ENCODE data around the gene ITGBL1.
"Not testable (repeated sequence)": the region's sequence is repeated elsewhere in the genome, so short reads cannot be mapped to it uniquely, and the experiment has no call there.

The ITGBL1 gene

DNA sequence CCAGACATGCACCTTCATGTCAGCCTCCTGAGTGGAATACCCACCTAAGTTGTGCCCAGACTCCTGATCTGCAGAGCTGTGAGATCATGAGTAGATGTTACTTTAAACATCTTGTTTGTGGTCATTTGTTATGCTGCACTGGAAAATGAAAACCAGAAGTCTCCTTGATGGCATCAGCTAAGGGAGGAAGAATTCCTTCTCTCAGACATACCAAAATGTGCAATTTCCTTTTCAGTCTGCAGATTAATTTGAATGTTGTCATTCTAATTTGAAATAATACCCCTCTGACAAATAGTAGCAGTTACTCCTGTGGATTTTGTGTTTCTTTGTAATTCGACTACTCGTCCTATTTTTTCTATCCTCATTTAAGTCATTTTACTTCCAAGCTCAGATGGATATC is 59.3 kb downstream of the ITGBL1 start:
- no peak for DNase-seq (ENCODE audit: low read depth in 2 of 2, low spot score in 1 of 2)

GRCh38 chr13:101512650-101513049 is 60.2 kb downstream of the ITGBL1 start:
- no peak for DNase-seq (ENCODE audit: low read depth in 2 of 2, low spot score in 1 of 2)

DNA sequence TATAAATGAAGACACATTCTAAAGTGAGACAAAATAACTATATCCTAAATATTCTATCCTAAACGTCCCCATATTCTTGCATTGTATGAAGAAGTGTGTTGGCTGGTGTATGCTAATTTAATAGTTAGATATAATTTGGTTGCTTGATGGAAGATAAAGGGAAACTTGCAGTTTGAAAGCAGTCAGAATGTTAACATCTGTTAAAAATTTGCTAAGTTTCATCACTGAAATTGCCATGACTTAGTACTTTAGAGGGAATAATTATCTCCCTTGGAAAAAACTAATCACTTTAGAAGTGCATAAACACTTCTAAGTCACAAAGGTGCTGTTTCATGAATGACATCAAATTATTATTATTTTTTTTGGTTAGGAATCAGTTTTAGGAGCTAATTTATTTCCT is 61.6 kb downstream of the ITGBL1 start:
- no peak for DNase-seq (ENCODE audit: low read depth in 2 of 2, low spot score in 1 of 2)

GRCh38 chr13:101514695-101515275 is 62.3 kb downstream of the ITGBL1 start:
- DNase-seq (ENCODE audit: low read depth in 2 of 2, low spot score in 1 of 2): no peak

- no peak for DNase-seq (ENCODE audit: low read depth in 2 of 2, low spot score in 1 of 2)
Observed at GRCh38 chr13:101515504-101515903, 63.0 kb downstream of the ITGBL1 start.

- DNase-seq (ENCODE audit: low read depth in 2 of 2, low spot score in 1 of 2): no peak
Observed at GRCh38 chr13:101516262-101516661, 63.8 kb downstream of the ITGBL1 start.

- no peak for DNase-seq (ENCODE audit: low read depth in 2 of 2, low spot score in 1 of 2)
Observed at GRCh38 chr13:101520672-101521071, 68.2 kb downstream of the ITGBL1 start.

DNA sequence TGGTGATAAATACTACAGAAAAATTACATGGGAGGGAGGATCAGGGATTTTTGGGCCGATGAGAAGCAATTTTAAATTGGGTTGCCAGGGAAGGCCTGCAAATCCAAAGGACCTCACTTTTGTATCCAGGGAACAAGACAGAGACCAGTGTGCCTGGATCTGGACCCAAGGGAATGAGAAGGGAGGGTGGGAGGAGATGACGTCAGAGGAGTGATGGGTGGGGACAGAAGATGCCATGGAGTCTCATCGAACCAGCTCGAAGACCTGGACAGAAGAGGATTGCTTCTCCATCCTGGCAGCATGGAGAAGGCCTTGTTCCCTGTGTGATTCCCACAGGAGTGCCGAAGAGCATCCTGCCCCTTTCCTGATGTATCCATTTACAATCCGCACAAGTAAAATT is 68.9 kb downstream of the ITGBL1 start:
- no peak for DNase-seq (ENCODE audit: low read depth in 2 of 2, low spot score in 1 of 2)

DNA sequence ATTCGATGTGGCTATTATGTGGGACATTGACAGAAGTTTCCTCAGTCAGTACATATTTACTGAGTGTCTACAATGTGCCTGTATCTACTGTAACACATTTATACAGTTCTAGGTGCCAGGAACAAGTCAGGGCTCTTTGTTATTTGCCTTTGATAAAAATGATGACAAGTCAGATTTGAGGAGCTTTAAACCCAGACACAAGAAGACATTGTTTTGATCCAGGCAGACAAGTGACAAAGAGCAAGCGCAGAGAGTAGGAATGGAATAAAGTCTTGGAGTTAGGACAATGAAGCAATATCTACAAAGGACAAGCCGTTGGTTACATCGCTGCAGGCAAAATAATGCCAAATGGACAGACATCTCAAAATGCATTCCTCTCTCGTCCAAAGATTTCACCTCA is 70.1 kb downstream of the ITGBL1 start:
- no peak for DNase-seq (ENCODE audit: low read depth in 2 of 2, low spot score in 1 of 2)

GRCh38 chr13:101523154-101524131 is 71.0 kb downstream of the ITGBL1 start:
- DNase-seq (ENCODE audit: low read depth in 2 of 2, low spot score in 1 of 2): no peak

GRCh38 chr13:101527130-101527529 is 74.7 kb downstream of the ITGBL1 start:
- no peak for DNase-seq (ENCODE audit: low read depth in 2 of 2, low spot score in 1 of 2)

- DNase-seq (ENCODE audit: low read depth in 2 of 2, low spot score in 1 of 2): no peak
Observed at GRCh38 chr13:101529422-101529821, 76.9 kb downstream of the ITGBL1 start.

DNA sequence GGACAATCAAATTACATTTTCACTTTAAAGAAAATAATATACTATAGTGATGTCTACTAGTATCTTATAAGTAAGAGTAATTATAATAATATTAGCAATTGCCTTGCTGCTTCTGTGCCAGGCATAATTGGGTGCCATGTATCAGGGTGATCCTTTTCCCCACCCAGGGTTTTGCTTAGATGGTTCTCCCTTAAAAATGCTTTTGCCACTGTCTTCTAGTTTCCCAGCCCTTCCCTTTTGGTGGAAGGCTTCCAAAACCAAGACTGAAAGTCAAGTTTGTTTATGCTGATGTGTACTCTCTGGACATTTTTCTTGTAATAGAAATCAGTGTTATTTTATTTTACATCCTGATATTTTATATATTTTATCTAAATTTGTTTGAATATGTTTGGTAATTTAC is 77.8 kb downstream of the ITGBL1 start:
- DNase-seq (ENCODE audit: low read depth in 2 of 2, low spot score in 1 of 2): no peak

GRCh38 chr13:101535192-101535746 is 82.8 kb downstream of the ITGBL1 start:
- DNase-seq (ENCODE audit: low read depth in 2 of 2, low spot score in 1 of 2): no peak

- no peak for DNase-seq (ENCODE audit: low read depth in 2 of 2, low spot score in 1 of 2)
Observed at GRCh38 chr13:101536079-101536478, 83.6 kb downstream of the ITGBL1 start.

DNA sequence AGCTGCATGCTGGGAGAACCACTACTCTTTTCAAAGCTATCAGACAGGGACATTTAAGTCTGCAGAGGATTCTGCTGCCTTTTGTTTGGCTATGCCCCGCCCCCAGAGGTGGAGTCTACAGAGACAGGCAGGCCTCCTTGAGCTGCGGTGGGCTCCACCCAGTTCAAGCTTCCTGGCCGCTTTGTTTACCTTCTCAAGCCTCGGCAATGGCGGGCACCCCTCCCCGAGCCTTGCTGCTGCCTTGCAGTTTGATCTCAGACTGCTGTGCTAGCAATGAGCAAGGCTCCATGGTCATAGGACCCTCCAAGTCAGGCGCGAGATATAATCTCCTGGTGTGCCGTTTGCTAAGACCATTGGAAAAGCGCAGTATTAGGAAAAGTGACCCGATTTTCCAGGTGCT is 92.1 kb downstream of the ITGBL1 start:
- not testable (repeated sequence) for DNase-seq (ENCODE audit: low read depth in 2 of 2, low spot score in 1 of 2)

DNA sequence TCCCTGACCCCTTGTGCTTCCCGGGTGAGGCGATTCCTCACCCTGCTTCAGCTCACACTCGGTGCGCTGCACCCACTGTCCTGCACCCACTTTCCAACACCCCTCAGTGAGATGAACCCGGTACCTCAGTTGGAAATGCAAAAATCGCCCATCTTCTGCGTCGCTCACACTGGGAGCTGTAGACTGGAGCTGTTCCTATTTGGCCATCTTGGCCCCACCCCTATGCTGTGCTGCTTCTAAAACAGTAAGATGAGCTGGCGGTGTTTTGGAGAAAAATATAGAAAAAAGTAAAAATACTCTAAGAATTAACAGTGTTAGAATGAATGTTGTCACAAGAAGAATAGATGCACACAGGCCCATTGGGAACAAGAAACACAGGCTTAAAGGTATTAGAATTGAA is 92.5 kb downstream of the ITGBL1 start:
- no peak for DNase-seq (ENCODE audit: low read depth in 2 of 2, low spot score in 1 of 2)

- no peak for DNase-seq (ENCODE audit: low read depth in 2 of 2, low spot score in 1 of 2)
Observed at GRCh38 chr13:101545521-101545920, 93.0 kb downstream of the ITGBL1 start.

GRCh38 chr13:101552286-101552685 is 99.8 kb downstream of the ITGBL1 start:
- DNase-seq (ENCODE audit: low read depth in 2 of 2, low spot score in 1 of 2): no peak

DNA sequence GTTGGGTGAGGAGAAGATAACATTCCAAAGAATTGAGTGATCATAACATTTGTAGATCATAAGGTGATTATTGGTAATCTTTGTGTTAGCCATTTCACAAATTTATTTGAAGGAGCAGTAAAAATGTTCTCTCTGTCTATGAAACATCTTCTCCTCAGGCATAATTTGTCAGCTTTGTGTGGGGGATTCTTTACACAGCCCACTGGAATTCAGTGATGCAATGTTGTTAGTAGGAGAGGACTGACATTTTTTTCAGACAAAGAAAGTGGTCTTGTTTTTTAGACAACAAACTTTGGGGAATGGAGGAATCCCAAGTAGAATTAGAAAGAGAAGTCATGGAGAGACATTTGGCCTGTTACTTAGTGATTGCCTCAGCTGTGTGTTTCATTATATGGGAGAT is 100.3 kb downstream of the ITGBL1 start:
- no peak for DNase-seq (ENCODE audit: low read depth in 2 of 2, low spot score in 1 of 2)

DNA sequence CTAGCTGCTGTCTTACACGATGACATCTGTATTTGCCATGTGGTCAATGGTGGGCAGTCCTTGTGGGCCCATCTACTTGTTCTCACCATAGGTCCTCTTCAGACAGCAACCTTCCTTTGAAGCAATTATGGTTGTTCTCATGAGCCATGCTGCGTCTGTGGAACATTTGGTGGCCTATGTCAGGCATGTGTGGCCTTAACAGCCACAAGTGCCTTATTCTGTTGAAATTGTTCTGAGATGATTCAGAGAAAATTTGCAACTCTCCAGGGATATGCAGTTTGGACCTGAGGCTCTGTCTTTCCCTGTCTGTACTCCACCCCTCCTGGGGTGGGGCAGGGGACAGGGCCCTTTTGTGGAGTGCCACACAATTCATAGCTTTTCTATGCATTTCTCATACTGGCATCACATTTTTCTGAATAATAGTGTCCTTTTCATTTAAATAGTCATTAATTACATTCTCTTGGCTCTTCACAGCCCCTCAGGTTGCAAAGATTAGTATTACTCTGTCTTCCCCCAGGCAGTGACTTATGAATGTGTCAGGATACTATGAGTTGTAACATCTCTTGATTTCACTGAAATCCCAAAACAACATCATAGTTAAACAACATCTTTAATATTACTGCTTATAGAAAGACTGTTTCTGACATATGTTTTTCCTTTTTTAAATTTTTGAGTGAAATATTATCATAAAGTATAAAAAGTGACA is 102.1 kb downstream of the ITGBL1 start:
- no peak for DNase-seq (ENCODE audit: low read depth in 2 of 2, low spot score in 1 of 2)

GRCh38 chr13:101555610-101556009 is 103.1 kb downstream of the ITGBL1 start:
- no peak for DNase-seq (ENCODE audit: low read depth in 2 of 2, low spot score in 1 of 2)
